ENCODE measurements around the gene FAM135A. TPM values are rescaled to one million over a fixed set of nuclear protein-coding genes. Genes with fewer than 3 reads are reported as not detected.

FAM135A gene
- total RNA-seq, 1 donor from 2014 or later: 19.8 TPM

DNA sequence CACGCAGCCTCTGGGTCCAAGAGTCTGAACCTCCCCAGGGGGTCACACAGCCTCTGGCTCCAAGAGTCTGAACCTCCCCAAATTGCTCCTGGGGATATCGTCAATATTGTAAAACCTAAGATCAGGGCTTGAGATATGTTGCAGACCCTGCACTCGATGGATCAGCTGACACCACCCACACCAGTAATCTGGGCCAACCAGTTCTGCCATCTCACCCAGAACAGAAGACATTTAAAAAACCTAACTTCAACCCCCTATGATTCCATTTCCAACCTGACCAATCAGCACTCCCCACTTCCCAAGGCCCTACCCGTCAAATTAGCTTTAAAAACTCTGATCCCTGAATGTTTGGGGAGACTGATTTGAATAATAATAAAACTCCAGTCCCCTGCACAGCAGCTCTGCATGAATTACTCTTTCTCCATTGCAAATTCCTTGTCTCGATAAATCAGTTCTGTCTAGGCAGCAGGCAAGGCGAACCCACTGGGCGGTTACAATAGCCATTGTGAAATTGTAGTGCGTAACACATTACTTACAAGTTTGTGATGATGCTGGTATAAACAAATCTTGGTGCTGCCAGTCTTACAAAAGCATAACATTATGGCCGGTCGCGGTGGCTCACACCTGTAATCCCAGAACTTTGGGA lies 32.4 kb upstream of the FAM135A start:
- no peak for TF ChIP-seq CTCF (IDR thresholded peaks at IDR 0.05; ENCODE audit: insufficient read depth, low read length, poor library complexity, severe bottlenecking)
- H3K36me3 ChIP-seq (ENCODE audit: control insufficient read depth, insufficient read depth, low read length): no peaks in the 10 kb centered on the region
- DNase-seq (ENCODE audit: low read depth): no peak
- H3K4me3 ChIP-seq (ENCODE audit: low read depth, low read length): no peak overlapping the region
- H3K27me3 ChIP-seq (ENCODE audit: control insufficient read depth, insufficient read depth, low read length): no peaks in the 10 kb centered on the region

GRCh38 chr6:70381417-70381782 lies 31.9 kb upstream of the FAM135A start:
- Histone ChIP-seq H3K4me3 (ENCODE audit: low read depth, low read length) (no peak overlapping the region), H3K36me3 (ENCODE audit: control insufficient read depth, insufficient read depth, low read length) (no peaks in the 10 kb centered on the region), H3K27me3 (ENCODE audit: control insufficient read depth, insufficient read depth, low read length) (no peaks in the 10 kb centered on the region)
- no peak for TF ChIP-seq CTCF (IDR thresholded peaks at IDR 0.05; ENCODE audit: insufficient read depth, low read length, poor library complexity, severe bottlenecking)
- no peak for DNase-seq (ENCODE audit: low read depth)

DNA sequence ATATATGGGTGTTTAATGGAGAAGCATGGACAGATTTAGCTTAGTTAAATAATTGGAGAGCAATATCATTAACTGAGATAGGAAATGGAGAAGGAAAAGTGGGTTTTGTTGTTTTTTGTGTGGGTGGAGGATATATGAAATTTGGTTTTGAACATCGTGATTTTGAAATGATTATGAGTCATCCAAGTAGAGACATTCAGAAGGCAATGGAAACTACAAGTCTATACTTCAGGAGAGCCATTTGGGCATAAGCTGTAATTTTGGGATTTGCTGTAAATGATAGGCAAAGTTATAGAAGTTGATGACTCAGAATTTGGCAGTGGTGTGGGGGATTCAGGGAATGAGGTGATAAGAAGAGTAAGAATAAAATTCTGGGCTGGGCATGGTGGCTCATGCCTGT lies 27.4 kb upstream of the FAM135A start:
- no peaks in the 10 kb centered on the region for H3K36me3 ChIP-seq (ENCODE audit: control insufficient read depth, insufficient read depth, low read length)
- TF ChIP-seq CTCF (IDR thresholded peaks at IDR 0.05; ENCODE audit: insufficient read depth, low read length, poor library complexity, severe bottlenecking): no peak
- DNase-seq (ENCODE audit: low read depth): no peak
- H3K27me3 ChIP-seq (ENCODE audit: control insufficient read depth, insufficient read depth, low read length): no peaks in the 10 kb centered on the region
- H3K4me3 ChIP-seq (ENCODE audit: low read depth, low read length): no peak overlapping the region

DNA sequence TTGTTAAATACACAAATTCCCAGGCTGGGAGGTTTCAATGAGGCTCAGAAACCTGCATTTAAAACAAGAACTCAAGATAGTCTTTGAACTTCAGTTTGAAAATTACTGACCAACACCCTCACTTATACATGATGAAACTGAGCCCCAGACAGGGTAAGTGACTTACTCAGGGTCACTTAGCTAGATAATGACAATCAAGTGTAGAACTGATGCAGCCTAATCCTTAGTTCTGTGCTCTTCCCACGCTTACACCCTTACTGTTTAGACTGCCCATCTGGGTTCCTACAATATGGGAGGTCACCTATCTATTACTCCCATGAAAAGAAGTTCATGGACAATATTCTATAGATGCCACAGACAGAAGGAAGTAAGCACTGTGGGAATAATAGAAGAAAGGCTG lies 24.5 kb upstream of the FAM135A start:
- no peak for TF ChIP-seq CTCF (IDR thresholded peaks at IDR 0.05; ENCODE audit: insufficient read depth, low read length, poor library complexity, severe bottlenecking)

DNA sequence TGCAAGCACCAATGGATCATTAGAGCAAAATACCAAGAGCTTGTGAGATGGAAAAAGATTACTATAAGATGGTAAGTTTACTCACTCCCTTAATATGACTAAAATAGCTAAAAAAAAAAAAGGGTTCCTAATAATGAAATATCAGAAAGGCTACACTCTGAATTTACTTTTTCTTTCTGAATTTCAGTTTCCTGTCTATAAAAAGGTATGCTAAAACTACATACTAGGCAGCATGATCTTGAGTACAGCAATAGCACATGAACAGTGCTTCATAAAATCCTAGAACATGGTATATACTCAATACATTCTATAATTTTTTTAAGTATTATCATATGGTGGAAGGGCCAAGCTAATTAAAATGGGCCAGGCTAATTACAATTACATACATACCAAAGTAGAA lies 24.0 kb upstream of the FAM135A start:
- TF ChIP-seq CTCF (IDR thresholded peaks at IDR 0.05; ENCODE audit: insufficient read depth, low read length, poor library complexity, severe bottlenecking): no peak
- no peak for DNase-seq (ENCODE audit: low read depth)
- Histone ChIP-seq H3K27me3 (ENCODE audit: control insufficient read depth, insufficient read depth, low read length) (no peaks in the 10 kb centered on the region), H3K36me3 (ENCODE audit: control insufficient read depth, insufficient read depth, low read length) (no peaks in the 10 kb centered on the region), H3K4me3 (ENCODE audit: low read depth, low read length) (no peak overlapping the region)

More for the DNA sequence above, 24.5 kb upstream of the FAM135A start:
- Histone ChIP-seq H3K27me3 (ENCODE audit: control insufficient read depth, insufficient read depth, low read length) (no peaks in the 10 kb centered on the region), H3K36me3 (ENCODE audit: control insufficient read depth, insufficient read depth, low read length) (no peaks in the 10 kb centered on the region), H3K4me3 (ENCODE audit: low read depth, low read length) (no peak overlapping the region)
- DNase-seq (ENCODE audit: low read depth): no peak

DNA sequence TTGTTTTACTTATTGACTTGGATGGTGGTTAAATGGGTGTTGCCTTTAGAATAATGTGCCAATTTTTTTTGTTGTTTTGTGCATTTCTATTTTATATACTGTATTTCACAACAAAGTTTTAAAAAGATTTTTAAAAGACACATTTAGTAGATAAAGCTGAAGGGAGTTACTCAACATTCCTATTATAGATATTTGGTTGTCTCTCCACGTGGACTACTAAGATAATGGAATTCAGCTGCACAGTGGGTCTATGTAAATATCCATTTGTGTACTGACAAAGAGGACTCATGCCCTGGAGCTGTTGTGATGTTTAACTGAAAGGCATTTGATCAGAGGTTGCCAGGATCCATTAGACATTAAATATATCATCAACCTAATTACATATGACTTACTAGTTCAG lies 23.2 kb upstream of the FAM135A start:
- no peak overlapping the region for H3K4me3 ChIP-seq (ENCODE audit: low read depth, low read length)
- H3K27me3 ChIP-seq (ENCODE audit: control insufficient read depth, insufficient read depth, low read length): no peaks in the 10 kb centered on the region
- no peak for DNase-seq (ENCODE audit: low read depth)
- TF ChIP-seq CTCF (IDR thresholded peaks at IDR 0.05; ENCODE audit: insufficient read depth, low read length, poor library complexity, severe bottlenecking): no peak
- no peaks in the 10 kb centered on the region for H3K36me3 ChIP-seq (ENCODE audit: control insufficient read depth, insufficient read depth, low read length)

Measured in kidney epithelial cell (primary cell).